Measurements from ENCODE around the gene TEDDM1.

GRCh38 chr1:182351790-182352364, 48.6 kb downstream of the TEDDM1 start:
- TF ChIP-seq, protein P1, sequence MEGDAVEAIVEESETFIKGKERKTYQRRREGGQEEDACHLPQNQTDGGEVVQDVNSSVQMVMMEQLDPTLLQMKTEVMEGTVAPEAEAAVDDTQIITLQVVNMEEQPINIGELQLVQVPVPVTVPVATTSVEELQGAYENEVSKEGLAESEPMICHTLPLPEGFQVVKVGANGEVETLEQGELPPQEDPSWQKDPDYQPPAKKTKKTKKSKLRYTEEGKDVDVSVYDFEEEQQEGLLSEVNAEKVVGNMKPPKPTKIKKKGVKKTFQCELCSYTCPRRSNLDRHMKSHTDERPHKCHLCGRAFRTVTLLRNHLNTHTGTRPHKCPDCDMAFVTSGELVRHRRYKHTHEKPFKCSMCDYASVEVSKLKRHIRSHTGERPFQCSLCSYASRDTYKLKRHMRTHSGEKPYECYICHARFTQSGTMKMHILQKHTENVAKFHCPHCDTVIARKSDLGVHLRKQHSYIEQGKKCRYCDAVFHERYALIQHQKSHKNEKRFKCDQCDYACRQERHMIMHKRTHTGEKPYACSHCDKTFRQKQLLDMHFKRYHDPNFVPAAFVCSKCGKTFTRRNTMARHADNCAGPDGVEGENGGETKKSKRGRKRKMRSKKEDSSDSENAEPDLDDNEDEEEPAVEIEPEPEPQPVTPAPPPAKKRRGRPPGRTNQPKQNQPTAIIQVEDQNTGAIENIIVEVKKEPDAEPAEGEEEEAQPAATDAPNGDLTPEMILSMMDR (IDR thresholded peaks at IDR 0.05; ENCODE audit: low read length) = no peak
- no peak for TF ChIP-seq EZH2 (IDR thresholded peaks at IDR 0.05; ENCODE audit: borderline replicate concordance, low read length)
